ENCODE measurements around the gene LBH. TPM values are rescaled to one million over a fixed set of nuclear protein-coding genes. Genes with fewer than 3 reads are reported as not detected.

The LBH gene
- total and polyA plus RNA-seq, 2 of the 13 experiments (the other 11 are each of a cell fraction or from before 2014, with no cell fraction given): 0.09 to 0.25 TPM

- TF ChIP-seq ARID4A (CRISPR knock-in tag; IDR thresholded peaks at IDR 0.05; ENCODE audit: borderline replicate concordance): no peak
- TF ChIP-seq GLI4 (CRISPR knock-in tag; IDR thresholded peaks at IDR 0.05; ENCODE audit: borderline replicate concordance): no peak
- no peak for TF ChIP-seq ZNF20 (CRISPR knock-in tag; IDR thresholded peaks at IDR 0.05)
- no peak for TF ChIP-seq MBNL3 (CRISPR knock-in tag; conservative IDR thresholded peaks at IDR 0.05)
- no peak for TF ChIP-seq RORA (CRISPR knock-in tag; IDR thresholded peaks at IDR 0.05)
- no peak for TF ChIP-seq ZNF30 (CRISPR knock-in tag; IDR thresholded peaks at IDR 0.05)
- no peak for TF ChIP-seq GABPB1 (CRISPR knock-in tag; IDR thresholded peaks at IDR 0.05)
- no peak for TF ChIP-seq IKZF5 (CRISPR knock-in tag; IDR thresholded peaks at IDR 0.05)
Measured at GRCh38 chr2:30203156-30203555, 28.2 kb upstream of the LBH start (continued).

GRCh38 chr2:30204281-30204680 lies 27.1 kb upstream of the LBH start:
- ATAC-seq (no peak), FAIRE-seq (no peak), DNase-seq (ENCODE audit: low spot score) (no peak)
- no peaks in the 10 kb centered on the region for H3K79me2 ChIP-seq (ENCODE audit: insufficient read depth, low read length)
- intact Hi-C loops (cut with micrococcal nuclease; ENCODE audit: unreplicated experiment) (no loop called here), in situ Hi-C loops (cut with HindIII; ENCODE audit: extremely low pct_ligation_motif_present, low pct_unique_long_range_greater_than_20kb) (loop anchor here (25.0 kb wide), 2 partner anchors 958 to 1133 kb away; no protein-coding TSS in a partner anchor)
- H3K27me3 ChIP-seq (ENCODE audit: control insufficient read depth in 1 of 2, insufficient read depth in 2 of 2, low read length in 2 of 2): peaks cover 0 to 15% of the 10 kb centered on the region in 2 experiments; a peak in 3 of 5 replicates
- H3K4me2 ChIP-seq (ENCODE audit: low read depth, low read length): no peak overlapping the region
- H3K36me3 ChIP-seq (replicated peaks in 1 of 2; ENCODE audit: control insufficient read depth in 1 of 2, insufficient read depth in 2 of 2, low read length in 2 of 2): no peaks in the 10 kb centered on the region
- no peaks in the 10 kb centered on the region for H3K4me1 ChIP-seq (ENCODE audit: insufficient read depth, low read length)
- H3K9me3 ChIP-seq (ENCODE audit: low read length): no peaks in the 10 kb centered on the region
- no peak overlapping the region for H3K9ac ChIP-seq (ENCODE audit: insufficient read depth, low read depth, low read length)
- no peak overlapping the region for H3K4me3 ChIP-seq (replicated peaks in 1 of 3; ENCODE audit: insufficient read depth in 1 of 3, low read depth in 2 of 3, low read length in 3 of 3)
- no peaks in the 10 kb centered on the region for H4K20me1 ChIP-seq (ENCODE audit: insufficient read depth, low read length)
- BruUV-seq (replicated peaks): no TSS peak
- no peak overlapping the region for H2AFZ ChIP-seq (ENCODE audit: low read length)
- WGBS (ENCODE audit: low lambda C conversion rate): 6% methylated on average over 4 of the region's 4 CpGs
- ChIA-PET CTCF (ENCODE audit: low intra/inter-chr PET ratio, low total read pairs) (no interaction called here), POLR2A (no interaction called here)
- H3K27ac ChIP-seq (ENCODE audit: extremely low read length, insufficient read depth, low read length): no peak overlapping the region
- TF ChIP-seq NCOA1 (CRISPR knock-in tag; IDR thresholded peaks at IDR 0.05) (no peak), RXRA (CRISPR knock-in tag; IDR thresholded peaks at IDR 0.05) (no peak), MXI1 (IDR thresholded peaks at IDR 0.05; ENCODE audit: borderline replicate concordance, low read depth, low read length) (no peak), NAIF1 (CRISPR knock-in tag; IDR thresholded peaks at IDR 0.05; ENCODE audit: borderline replicate concordance) (no peak), ZNF577 (CRISPR knock-in tag; IDR thresholded peaks at IDR 0.05; ENCODE audit: borderline replicate concordance, low read depth) (no peak), SATB2 (CRISPR knock-in tag; IDR thresholded peaks at IDR 0.05) (no peak), REXO4 (CRISPR knock-in tag; IDR thresholded peaks at IDR 0.05; ENCODE audit: borderline replicate concordance) (no peak), ATRX (CRISPR knock-in tag; IDR thresholded peaks at IDR 0.05; ENCODE audit: borderline replicate concordance) (no peak), MXD3 (CRISPR knock-in tag; IDR thresholded peaks at IDR 0.05) (no peak), SNAI1 (CRISPR knock-in tag; IDR thresholded peaks at IDR 0.05; ENCODE audit: borderline replicate concordance) (no peak), POLR2AphosphoS5 (IDR thresholded peaks at IDR 0.05; ENCODE audit: low read depth, low read length) (no peak)
